Endothelial cell of umbilical vein (primary cell): Measurements from ENCODE around the gene CNTN1. TPM values are rescaled to one million over a fixed set of nuclear protein-coding genes. Genes with fewer than 3 reads are reported as not detected.

Experiments
- BruUV-seq: library from RNA; stranded (reverse); fragments of 400-500 nt; replicated peaks from 2 replicates; lab custom pipeline; 2021; lab: Mats Ljungman, UMichigan
- CTCF ChIA-PET: fragments of 300-600, 350-600 bp; sonication (Branson Sonifier 250); formaldehyde crosslinking; loops from one replicate; lab custom pipeline; 2021; ENCODE audit warnings: antibody characterized with exemption, inconsistent platforms; lab: Charles Lee
- POLR2A ChIA-PET: fragments of 300-600, 350-600 bp; sonication (Branson Sonifier 250); formaldehyde crosslinking; loops from one replicate; lab custom pipeline; 2021; ENCODE audit warnings: antibody characterized with exemption, inconsistent platforms; lab: Charles Lee
- DNase-seq: peaks from one replicate; pipeline ENCODE4 v3.0.0-alpha.2; 2011; ENCODE audit warnings: low read depth, low spot score
- FAIRE-seq: peaks from 2 replicates; lab custom pipeline; 2011; peaks lifted over from hg19 to GRCh38; lab: Jason Lieb, UNC
- H2AFZ ChIP-seq: 2 replicates; pipeline ENCODE4 v1.6.0; 2012; ENCODE audit warnings: low read depth, low read length, control low read depth, inconsistent platforms
- H3K27ac ChIP-seq: 2 replicates; pipeline ENCODE4 v1.5.1; 2011; ENCODE audit warnings: low read depth, mild to moderate bottlenecking, control low read depth, low read length, moderate library complexity; ENCODE audit not compliant: insufficient read depth
- H3K27me3 ChIP-seq, 2 experiments: 2 replicates each; pipeline versions ENCODE4 v1.6.0 to v1.6.1; 2011; ENCODE audit warnings: low read length in 2 of 2, mixed read lengths in 1 of 2; ENCODE audit not compliant: control insufficient read depth in 2 of 2, insufficient read depth in 2 of 2
- H3K36me3 ChIP-seq, 2 experiments: 2 replicates in 1 of 2; 3 replicates in 1 of 2; pipeline ENCODE4 v1.5.1; 2011; ENCODE audit warnings: low read length in 2 of 2, mild to moderate bottlenecking in 1 of 2, moderate library complexity in 1 of 2; ENCODE audit not compliant: control insufficient read depth in 2 of 2, insufficient read depth in 2 of 2; ENCODE audit errors: extremely low read depth in 1 of 2
- H3K4me1 ChIP-seq: 3 replicates; pipeline ENCODE4 v1.5.1; 2011; ENCODE audit warnings: mild to moderate bottlenecking, low read length; ENCODE audit not compliant: control insufficient read depth, insufficient read depth; ENCODE audit errors: extremely low read depth
- H3K4me2 ChIP-seq: 2 replicates; pipeline ENCODE4 v1.6.1; 2011; ENCODE audit warnings: low read length, control low read depth, mixed read lengths; ENCODE audit not compliant: insufficient read depth
- H3K4me3 ChIP-seq, 3 experiments: fragments of 200-600 bp in 1 of 3; sonication (generic), shearing (Covaris generic) in 1 of 3; replicated peaks in 1 of 3; 2 replicates each; pipeline ENCODE4 v1.5.1; 2011 to 2016; ENCODE audit warnings: control low read depth in 3 of 3, low read length in 3 of 3, mild to moderate bottlenecking in 2 of 3, inconsistent platforms in 1 of 3, low read depth in 1 of 3, moderate library complexity in 1 of 3; ENCODE audit not compliant: insufficient read depth in 1 of 3
- H3K79me2 ChIP-seq: 2 replicates; pipeline ENCODE4 v1.6.0; 2012; ENCODE audit warnings: low read length, inconsistent platforms; ENCODE audit not compliant: control insufficient read depth, insufficient read depth
- H3K9ac ChIP-seq: replicated peaks from 2 replicates; pipeline ENCODE3; 2011; ENCODE audit warnings: low read length, control low read depth; ENCODE audit not compliant: insufficient read depth; ENCODE audit errors: extremely low read depth
- H3K9me1 ChIP-seq: replicated peaks from 3 replicates; pipeline ENCODE4 v1.6.0; 2011; ENCODE audit warnings: mild to moderate bottlenecking, low read length; ENCODE audit not compliant: control insufficient read depth, insufficient read depth; ENCODE audit errors: extremely low read depth
- H3K9me3 ChIP-seq: replicated peaks from 2 replicates; pipeline ENCODE4 v1.5.1; 2012; ENCODE audit warnings: low read length, inconsistent platforms; ENCODE audit not compliant: control insufficient read depth, insufficient read depth
- H4K20me1 ChIP-seq: replicated peaks from 2 replicates; pipeline ENCODE3; 2011; ENCODE audit warnings: mild to moderate bottlenecking, low read length; ENCODE audit not compliant: control insufficient read depth, insufficient read depth; ENCODE audit errors: extremely low read depth
- CTCF ChIP-seq, 2 donors: IDR thresholded peaks; 1 replicate in 1 of 2; 2 replicates in 1 of 2; pipeline ENCODE4 v1.5.1; 2011; ENCODE audit warnings: low read length in 2 of 2, mild to moderate bottlenecking in 2 of 2, moderate library complexity in 2 of 2, control low read depth in 1 of 2, inconsistent platforms in 1 of 2, low read depth in 1 of 2; ENCODE audit not compliant: insufficient read depth in 1 of 2; ENCODE audit errors: extremely low read depth in 1 of 2
- EZH2 ChIP-seq: IDR thresholded peaks from 2 replicates; pipeline ENCODE4 v1.6.1; 2012; ENCODE audit warnings: borderline replicate concordance, low read depth, mild to moderate bottlenecking, moderate library complexity, low read length, inconsistent platforms; ENCODE audit not compliant: severe bottlenecking
- FOS ChIP-seq: IDR thresholded peaks from 2 replicates; pipeline ENCODE4 v1.6.1; 2011; ENCODE audit warnings: mild to moderate bottlenecking, low read length, moderate library complexity, borderline replicate concordance; ENCODE audit not compliant: insufficient read depth
- GATA2 ChIP-seq: IDR thresholded peaks from 2 replicates; pipeline ENCODE4 v1.7.0; 2011; ENCODE audit warnings: low read depth, mild to moderate bottlenecking, moderate library complexity, mixed read lengths, low read length; ENCODE audit not compliant: insufficient read length, insufficient read depth
- JUN ChIP-seq: IDR thresholded peaks from 2 replicates; pipeline ENCODE4 v1.6.1; 2011; ENCODE audit warnings: borderline replicate concordance, low read depth; ENCODE audit not compliant: insufficient read length, insufficient read depth
- MAX ChIP-seq: IDR thresholded peaks from 2 replicates; pipeline ENCODE4 v1.6.1; 2011; ENCODE audit not compliant: insufficient read depth, insufficient read length
- MYC ChIP-seq: IDR thresholded peaks from one replicate; pipeline ENCODE4 v1.6.1; 2011; ENCODE audit warnings: mild to moderate bottlenecking, low read depth, low read length
- POLR2A ChIP-seq: IDR thresholded peaks from 2 replicates; pipeline ENCODE4 v1.6.1; 2012; ENCODE audit warnings: low read depth, mild to moderate bottlenecking, control low read depth, low read length
- POLR2AphosphoS5 ChIP-seq: IDR thresholded peaks from 2 replicates; pipeline ENCODE4 v1.6.1; 2012; ENCODE audit warnings: low read depth, mild to moderate bottlenecking, control low read depth, low read length, moderate library complexity; ENCODE audit not compliant: insufficient read depth
- dilution Hi-C: fragments of 300-500 bp; cut with MboI; formaldehyde crosslinking; loops from one replicate; pipeline ENCODE4 v1.15.0; 2019; ENCODE audit warnings: low sequenced_read_pairs; ENCODE audit not compliant: extremely low pct_ligation_motif_present
- intact Hi-C: fragments of 100-400 bp; cut with micrococcal nuclease; formaldehyde crosslinking; loops from one replicate; pipeline ENCODE4 v1.10.0; 2022
- polyA plus RNA-seq, 4 experiments: library from polyadenylated mRNA; depleted of rRNA in 3 of 4; stranded (reverse) in 3 of 4; unstranded in 1 of 4; fragments of >200 nt; gene quantifications; 2 replicates each; pipeline versions ENCODE4 v1.2.1 to v1.2.3, GENCODE V29; 2011 to 2012; ENCODE audit warnings: missing spikeins in 1 of 4
- total RNA-seq: library from RNA; stranded (reverse); gene quantifications from 2 replicates; pipeline ENCODE4 v1.2.3, GENCODE V29; 2021

Gene CNTN1
- total and polyA plus RNA-seq, 2 donors (not counting 3 experiments of a cell fraction or from before 2014, with no cell fraction given), result 0.07 TPM; not detected in 1

DNA sequence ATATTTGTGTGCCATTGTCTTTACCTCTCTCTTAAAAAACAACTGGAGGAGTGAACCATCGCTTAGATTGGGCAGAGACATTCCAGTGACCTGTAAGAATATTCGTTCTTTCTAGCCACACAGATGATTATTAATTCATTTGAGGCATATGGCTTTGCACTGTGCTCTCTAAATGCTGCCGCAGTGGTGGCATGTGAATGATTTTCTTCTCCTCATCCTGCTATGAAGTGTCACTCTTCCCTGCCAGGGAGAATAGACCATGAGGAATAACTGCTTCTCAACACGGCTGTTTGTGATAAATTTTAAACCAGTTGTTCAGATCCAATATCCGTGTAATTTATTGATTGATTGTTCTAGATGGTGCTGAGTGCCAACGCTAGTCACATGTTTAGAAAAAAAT lies 225.3 kb downstream of the CNTN1 start:
- intact Hi-C loops, result no loop called here
- dilution Hi-C loops, result no loop called here
- Histone ChIP-seq H3K9me1 (no peaks in the 10 kb centered on the region), H3K9ac (no peak overlapping the region), H3K27me3 (peaks cover 0 to 1% of the 10 kb centered on the region in 2 experiments), H3K4me3 (no peak overlapping the region), H3K4me1 (no peaks in the 10 kb centered on the region), H3K27ac (no peak overlapping the region), H2AFZ (no peak overlapping the region), H4K20me1 (no peaks in the 10 kb centered on the region), H3K36me3 (no peaks in the 10 kb centered on the region), H3K79me2 (no peaks in the 10 kb centered on the region), H3K4me2 (no peak overlapping the region), H3K9me3 (no peaks in the 10 kb centered on the region)
- CTCF ChIA-PET, result interaction anchor here (1.4 to 1.6 kb wide), 2 partner anchors 296 to 579 kb away, joined by 3 to 5 read pairs; no protein-coding TSS in a partner anchor
- TF ChIP-seq EZH2, result no peak
- no peak for TF ChIP-seq JUN
- no peak for TF ChIP-seq FOS
- no peak for TF ChIP-seq GATA2
- no peak for TF ChIP-seq POLR2AphosphoS5
- TF ChIP-seq POLR2A, result no peak
- TF ChIP-seq MAX, result no peak
- no peak for TF ChIP-seq CTCF (IDR thresholded peaks at IDR 0.05; ENCODE audit: extremely low read depth in 1 of 2, insufficient read depth in 1 of 2, low read depth in 1 of 2, low read length in 2 of 2)
- no peak for TF ChIP-seq MYC
- POLR2A ChIA-PET, result no interaction called here
- DNase-seq (no peak), FAIRE-seq (no peak)
- no TSS peak for BruUV-seq
